Measurements from ENCODE around the gene XAGE3. TPM values are rescaled to one million over a fixed set of nuclear protein-coding genes. Genes with fewer than 3 reads are reported as not detected.

The XAGE3 gene
- total RNA-seq, 4 donors from 2014 or later: not detected

GRCh38 chrX:52821079-52821760 is 46.7 kb downstream of the XAGE3 start:
- Histone ChIP-seq H3K9me3 (no peaks in the 10 kb centered on the region), H3K36me3 (no peaks in the 10 kb centered on the region), H3K27me3 (no peaks in the 10 kb centered on the region), H3K27ac (no peak overlapping the region), H3K4me1 (no peaks in the 10 kb centered on the region), H3K4me3 (no peak overlapping the region)
- DNase-seq (ENCODE audit: low spot score in 2 of 2): no peak
- WGBS: 78% methylated on average over 11 of the region's 11 CpGs
- no peak for TF ChIP-seq CTCF (IDR thresholded peaks at IDR 0.05)
- no peak for TF ChIP-seq EP300 (IDR thresholded peaks at IDR 0.05)
- TF ChIP-seq POLR2A (IDR thresholded peaks at IDR 0.05): no peak
- no peak for TF ChIP-seq POLR2AphosphoS5 (IDR thresholded peaks at IDR 0.05)

GRCh38 chrX:52819788-52820187 is 48.1 kb downstream of the XAGE3 start:
- Histone ChIP-seq H3K27me3 (no peaks in the 10 kb centered on the region), H3K27ac (no peak overlapping the region), H3K36me3 (no peaks in the 10 kb centered on the region), H3K9me3 (no peaks in the 10 kb centered on the region), H3K4me1 (no peaks in the 10 kb centered on the region), H3K4me3 (no peak overlapping the region)
- 67% methylated on average over 3 of the region's 4 CpGs for WGBS
- no peak for TF ChIP-seq CTCF (IDR thresholded peaks at IDR 0.05)
- no peak for TF ChIP-seq POLR2AphosphoS5 (IDR thresholded peaks at IDR 0.05)
- TF ChIP-seq EP300 (IDR thresholded peaks at IDR 0.05): no peak
- no peak for TF ChIP-seq POLR2A (IDR thresholded peaks at IDR 0.05)
- DNase-seq (ENCODE audit: low spot score in 2 of 2): no peak

Other genes with a start within 250 kb of the XAGE3 start
- gene SSX7, start 213.2 kb downstream of the XAGE3 start, total RNA-seq: not detected
- not detected for gene SSX2, start 160.9 kb downstream of the XAGE3 start, total RNA-seq
- gene SSX2B, start 116.8 kb downstream of the XAGE3 start, total RNA-seq: not detected
- not detected for gene SPANXN5, start 70.7 kb downstream of the XAGE3 start, total RNA-seq
- gene XAGE5, start 56.8 kb downstream of the XAGE3 start, total RNA-seq: not detected
- 100 to 1,000 TPM in 1 of 4 donors, 10 to 100 TPM in 3; 42.5 to 126 (median 48.0) TPM for gene FAM156B, start 29.2 kb upstream of the XAGE3 start, total RNA-seq
- 10 to 100 TPM; 13.1 to 38.1 (median 24.8) TPM for gene FAM156A, start 90.4 kb upstream of the XAGE3 start, total RNA-seq
- gene GPR173, start 180.7 kb upstream of the XAGE3 start, total RNA-seq: 1 to 10 TPM in 1 of 4 donors, under 1 TPM in 3; 0.21 to 2.3 (median 0.72) TPM
- gene TSPYL2, start 214.3 kb upstream of the XAGE3 start, total RNA-seq: 10 to 100 TPM; 29.4 to 60.7 (median 48.4) TPM
- gene KANTR, start 226.1 kb upstream of the XAGE3 start, total RNA-seq: 10 to 100 TPM; 16.2 to 81.3 (median 28.6) TPM

Measured in suprapubic skin (tissue), 4 donors.